ENCODE data around the gene CERCAM. TPM values are rescaled to one million over a fixed set of nuclear protein-coding genes. Genes with fewer than 3 reads are reported as not detected.

The CERCAM gene
- total and polyA plus RNA-seq, 2 of the 13 experiments (the other 11 are each of a cell fraction or from before 2014, with no cell fraction given), result 9.0 to 17.1 TPM

DNA sequence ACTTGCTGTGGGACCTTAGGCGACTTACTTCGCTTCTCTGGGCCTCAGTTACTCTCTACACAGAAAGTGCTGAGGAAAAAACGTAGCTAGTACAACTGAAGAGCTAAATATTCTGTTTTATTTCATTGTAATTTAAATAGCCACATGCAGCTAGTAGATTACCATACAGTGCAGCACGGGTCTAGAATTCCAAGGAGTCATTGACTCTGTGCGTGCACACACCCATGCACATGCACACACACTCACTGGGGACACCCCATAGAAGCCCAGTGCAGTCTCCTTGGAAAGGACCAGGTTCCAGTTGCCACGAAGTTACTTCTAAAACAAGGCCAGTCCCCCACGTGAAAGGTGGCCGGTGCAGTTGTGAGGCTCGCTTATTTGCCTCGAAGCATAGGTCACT is 32.5 kb upstream of the CERCAM start (continued):
- TF ChIP-seq, protein P1, sequence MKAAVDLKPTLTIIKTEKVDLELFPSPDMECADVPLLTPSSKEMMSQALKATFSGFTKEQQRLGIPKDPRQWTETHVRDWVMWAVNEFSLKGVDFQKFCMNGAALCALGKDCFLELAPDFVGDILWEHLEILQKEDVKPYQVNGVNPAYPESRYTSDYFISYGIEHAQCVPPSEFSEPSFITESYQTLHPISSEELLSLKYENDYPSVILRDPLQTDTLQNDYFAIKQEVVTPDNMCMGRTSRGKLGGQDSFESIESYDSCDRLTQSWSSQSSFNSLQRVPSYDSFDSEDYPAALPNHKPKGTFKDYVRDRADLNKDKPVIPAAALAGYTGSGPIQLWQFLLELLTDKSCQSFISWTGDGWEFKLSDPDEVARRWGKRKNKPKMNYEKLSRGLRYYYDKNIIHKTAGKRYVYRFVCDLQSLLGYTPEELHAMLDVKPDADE (CRISPR knock-in tag; IDR thresholded peaks at IDR 0.05), result no peak
- TF ChIP-seq ZNF10 (CRISPR knock-in tag; IDR thresholded peaks at IDR 0.05; ENCODE audit: borderline replicate concordance, low read depth) (no peak), SOX13 (IDR thresholded peaks at IDR 0.05) (no peak), SOX13 (CRISPR knock-in tag; conservative IDR thresholded peaks at IDR 0.05 in 1 of 2, IDR thresholded peaks at IDR 0.05 in 1 of 2) (no peak), ZNF350 (CRISPR knock-in tag; IDR thresholded peaks at IDR 0.05; ENCODE audit: borderline replicate concordance, low read depth) (no peak), HES4 (CRISPR knock-in tag; IDR thresholded peaks at IDR 0.05; ENCODE audit: borderline replicate concordance) (no peak), CCAR2 (optimal IDR thresholded peaks at IDR 0.05; ENCODE audit: low read depth, low read length) (no peak), RBAK (CRISPR knock-in tag; IDR thresholded peaks at IDR 0.05) (no peak), NR1H2 (CRISPR knock-in tag; IDR thresholded peaks at IDR 0.05; ENCODE audit: borderline replicate concordance, low read depth) (no peak), ZNF441 (CRISPR knock-in tag; IDR thresholded peaks at IDR 0.05; ENCODE audit: borderline replicate concordance) (no peak)

DNA sequence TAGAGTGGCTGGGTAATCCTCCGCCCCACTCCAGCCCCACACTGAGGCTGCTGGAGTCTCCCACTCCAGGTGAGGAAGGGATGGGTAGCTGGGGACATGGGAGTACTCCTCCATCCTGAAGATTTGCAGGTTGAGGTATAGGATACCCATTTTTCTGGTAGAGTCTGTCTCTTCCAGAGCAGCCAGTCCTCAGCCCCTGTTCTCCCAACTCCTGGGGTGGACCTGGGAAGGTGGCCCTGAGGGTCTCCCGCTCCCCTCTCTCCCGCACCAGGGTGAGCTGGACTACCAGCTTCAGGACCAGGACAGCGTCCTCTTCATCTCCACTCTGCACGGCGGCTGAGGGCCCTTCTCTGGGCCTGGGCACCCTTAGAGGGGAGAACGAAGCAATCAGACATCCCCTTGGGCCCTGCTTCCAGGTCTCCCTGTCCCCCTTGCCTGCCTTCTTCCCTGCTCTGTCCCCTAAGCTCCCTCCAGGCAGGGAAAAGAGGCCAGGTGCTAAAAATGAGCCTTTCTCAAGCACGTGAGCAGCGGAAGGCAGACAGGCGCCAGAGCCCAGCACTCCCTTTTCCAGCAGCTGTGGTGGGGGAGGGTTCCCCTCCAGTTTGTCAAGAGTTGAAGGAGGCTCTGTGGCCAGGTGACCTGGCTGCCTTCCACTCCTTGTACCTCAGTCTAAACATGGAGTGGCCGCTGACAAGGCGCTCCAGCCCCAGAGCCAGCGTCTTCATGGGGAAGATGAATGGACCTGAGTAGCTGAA is 31.1 kb upstream of the CERCAM start:
- no TSS peak for BruUV-seq (replicated peaks)
- ChIA-PET CTCF (ENCODE audit: low intra/inter-chr PET ratio, low total read pairs) (no interaction called here), POLR2A (no interaction called here)
- Histone ChIP-seq H3K9ac (ENCODE audit: insufficient read depth, low read depth, low read length) (no peak overlapping the region), H3K36me3 (replicated peaks in 1 of 2; ENCODE audit: control insufficient read depth in 1 of 2, insufficient read depth in 2 of 2, low read length in 2 of 2) (peaks cover 17 to 54% of the 10 kb centered on the region in 2 experiments), H3K9me3 (ENCODE audit: low read length) (no peaks in the 10 kb centered on the region), H4K20me1 (ENCODE audit: insufficient read depth, low read length) (no peaks in the 10 kb centered on the region), H2AFZ (ENCODE audit: low read length) (no peak overlapping the region), H3K4me3 (replicated peaks in 1 of 3; ENCODE audit: insufficient read depth in 1 of 3, low read depth in 2 of 3, low read length in 3 of 3) (no peak overlapping the region), H3K4me2 (ENCODE audit: low read depth, low read length) (no peak overlapping the region), H3K79me2 (ENCODE audit: insufficient read depth, low read length) (no peaks in the 10 kb centered on the region), H3K27ac (ENCODE audit: extremely low read length, insufficient read depth, low read length) (no peak overlapping the region), H3K27me3 (ENCODE audit: control insufficient read depth in 1 of 2, insufficient read depth in 2 of 2, low read length in 2 of 2) (no peaks in the 10 kb centered on the region), H3K4me1 (ENCODE audit: insufficient read depth, low read length) (peaks cover 9% of the 10 kb centered on the region)
- DNase-seq (ENCODE audit: low spot score) (no peak), ATAC-seq (no peak), FAIRE-seq (no peak)
- intact Hi-C loops (cut with micrococcal nuclease; ENCODE audit: unreplicated experiment) (no loop called here), in situ Hi-C loops (cut with HindIII; ENCODE audit: extremely low pct_ligation_motif_present, low pct_unique_long_range_greater_than_20kb) (no loop called here)
- WGBS (ENCODE audit: low lambda C conversion rate), result 93% methylated on average over 5 of the region's 13 CpGs
- TF ChIP-seq SP140L (CRISPR knock-in tag; IDR thresholded peaks at IDR 0.05; ENCODE audit: borderline replicate concordance), result no peak
- TF ChIP-seq GATAD2A (CRISPR knock-in tag; IDR thresholded peaks at IDR 0.05), result no peak
- TF ChIP-seq ZNF180 (CRISPR knock-in tag; IDR thresholded peaks at IDR 0.05; ENCODE audit: borderline replicate concordance, low read depth), result no peak
- no peak for TF ChIP-seq ZNF790 (CRISPR knock-in tag; IDR thresholded peaks at IDR 0.05; ENCODE audit: borderline replicate concordance)
- TF ChIP-seq ZNF549 (CRISPR knock-in tag; IDR thresholded peaks at IDR 0.05), result no peak
- TF ChIP-seq DPF2 (CRISPR knock-in tag; IDR thresholded peaks at IDR 0.05; ENCODE audit: borderline replicate concordance, low read depth), result no peak
- TF ChIP-seq FOXC1 (CRISPR knock-in tag; IDR thresholded peaks at IDR 0.05; ENCODE audit: borderline replicate concordance), result no peak
- no peak for TF ChIP-seq NFYB (CRISPR knock-in tag; IDR thresholded peaks at IDR 0.05)
- no peak for TF ChIP-seq ZNF570 (CRISPR knock-in tag; IDR thresholded peaks at IDR 0.05; ENCODE audit: borderline replicate concordance)
- no peak for TF ChIP-seq NFIB (CRISPR knock-in tag; IDR thresholded peaks at IDR 0.05; ENCODE audit: borderline replicate concordance)
- TF ChIP-seq ZNF484 (CRISPR knock-in tag; IDR thresholded peaks at IDR 0.05; ENCODE audit: borderline replicate concordance, low read depth), result no peak
- TF ChIP-seq SCMH1 (CRISPR knock-in tag; IDR thresholded peaks at IDR 0.05; ENCODE audit: borderline replicate concordance), result no peak
- no peak for TF ChIP-seq ZNF260 (CRISPR knock-in tag; IDR thresholded peaks at IDR 0.05; ENCODE audit: borderline replicate concordance, low read depth)
- TF ChIP-seq ZSCAN21 (CRISPR knock-in tag; IDR thresholded peaks at IDR 0.05; ENCODE audit: borderline replicate concordance), result no peak

Measured in HepG2 (cell line).